ENCODE results near the gene ADD2.

ADD2 gene

GRCh38 chr2:70797506-70797905 lies 29.5 kb upstream of the ADD2 start:
- in situ Hi-C loops (cut with HindIII; ENCODE audit: low pct_unique_long_range_greater_than_20kb, low sequenced_read_pairs), result no loop called here
- no peak for DNase-seq (ENCODE audit: low read depth in 1 of 2, low spot score in 1 of 2)

DNA sequence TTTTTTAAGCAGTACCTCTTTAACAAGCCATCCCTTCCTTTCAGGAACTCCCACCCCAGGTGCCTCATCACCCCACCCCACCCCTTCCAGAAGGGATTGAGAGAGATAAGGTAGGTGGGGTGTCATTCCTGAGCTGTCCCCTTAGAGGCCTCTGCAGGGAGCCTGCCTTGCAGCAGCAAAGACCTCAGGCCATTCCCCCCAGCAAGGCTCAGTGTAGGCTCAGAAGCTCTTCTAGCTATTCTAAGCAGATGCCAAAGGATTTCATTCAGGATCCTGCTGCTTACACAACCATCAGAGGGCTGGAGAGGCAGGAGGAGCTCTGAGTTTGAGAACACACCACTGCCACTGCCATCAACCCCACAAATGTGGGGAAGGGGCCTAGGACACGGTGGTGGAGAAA lies 28.3 kb upstream of the ADD2 start:
- no peak for TF ChIP-seq JUND (IDR thresholded peaks at IDR 0.05; ENCODE audit: low read depth)
- in situ Hi-C loops (cut with HindIII; ENCODE audit: low pct_unique_long_range_greater_than_20kb, low sequenced_read_pairs), result no loop called here

More at GRCh38 chr2:70797506-70797905, 29.5 kb upstream of the ADD2 start:
- TF ChIP-seq JUND (IDR thresholded peaks at IDR 0.05; ENCODE audit: low read depth), result no peak

GRCh38 chr2:70795164-70795995 lies 27.4 kb upstream of the ADD2 start:
- no peak for DNase-seq (ENCODE audit: low read depth in 1 of 2, low spot score in 1 of 2)
- in situ Hi-C loops (cut with HindIII; ENCODE audit: low pct_unique_long_range_greater_than_20kb, low sequenced_read_pairs), result no loop called here
- no peak for TF ChIP-seq JUND (IDR thresholded peaks at IDR 0.05; ENCODE audit: low read depth)

More for the DNA sequence above, 28.3 kb upstream of the ADD2 start:
- no peak for DNase-seq (ENCODE audit: low read depth in 1 of 2, low spot score in 1 of 2)

DNA sequence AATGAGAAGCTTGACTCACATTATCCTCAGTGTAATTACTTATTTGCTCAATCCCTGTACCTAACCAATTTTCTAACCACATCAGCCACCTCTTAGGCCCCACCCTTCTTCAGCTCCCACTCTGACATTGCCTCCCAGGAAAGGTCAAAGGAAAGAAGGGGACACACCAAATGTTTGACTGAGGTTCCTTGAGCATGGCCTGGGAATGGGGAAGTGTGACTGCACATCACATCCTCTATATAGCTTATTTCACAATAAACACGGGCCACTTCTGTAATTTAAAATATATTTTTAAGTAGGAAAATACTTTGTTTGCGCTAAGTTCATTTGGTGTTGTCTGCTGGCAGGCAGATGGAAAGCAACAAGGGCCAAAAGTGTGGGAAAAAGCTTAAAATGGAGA lies 25.4 kb upstream of the ADD2 start:
- no peak for TF ChIP-seq JUND (IDR thresholded peaks at IDR 0.05; ENCODE audit: low read depth)

GRCh38 chr2:70790136-70790828 lies 22.3 kb upstream of the ADD2 start, which contains the start of gene FIGLA:
Gene FIGLA, minus strand, starts transcription at chr2:70790643. Its CDS starts 5 bp downstream, at chr2:70790638.
- no peak for TF ChIP-seq JUND (IDR thresholded peaks at IDR 0.05; ENCODE audit: low read depth)
- no peak for DNase-seq (ENCODE audit: low read depth in 1 of 2, low spot score in 1 of 2)
- in situ Hi-C loops (cut with HindIII; ENCODE audit: low pct_unique_long_range_greater_than_20kb, low sequenced_read_pairs), result no loop called here

More for the DNA sequence above, 25.4 kb upstream of the ADD2 start:
- in situ Hi-C loops (cut with HindIII; ENCODE audit: low pct_unique_long_range_greater_than_20kb, low sequenced_read_pairs), result no loop called here
- DNase-seq (ENCODE audit: low read depth in 1 of 2, low spot score in 1 of 2), result no peak

GRCh38 chr2:70789304-70790135 lies 21.5 kb upstream of the ADD2 start:
- in situ Hi-C loops (cut with HindIII; ENCODE audit: low pct_unique_long_range_greater_than_20kb, low sequenced_read_pairs), result no loop called here
- DNase-seq (ENCODE audit: low read depth in 1 of 2, low spot score in 1 of 2), result peak; percentile 59 to 60
- no peak for TF ChIP-seq JUND (IDR thresholded peaks at IDR 0.05; ENCODE audit: low read depth)

GRCh38 chr2:70785137-70785911 lies 17.3 kb upstream of the ADD2 start:
- TF ChIP-seq JUND (IDR thresholded peaks at IDR 0.05; ENCODE audit: low read depth), result no peak
- in situ Hi-C loops (cut with HindIII; ENCODE audit: low pct_unique_long_range_greater_than_20kb, low sequenced_read_pairs), result no loop called here
- DNase-seq (ENCODE audit: low read depth in 1 of 2, low spot score in 1 of 2), result peak in 1 of 2 experiments; percentile 50

DNA sequence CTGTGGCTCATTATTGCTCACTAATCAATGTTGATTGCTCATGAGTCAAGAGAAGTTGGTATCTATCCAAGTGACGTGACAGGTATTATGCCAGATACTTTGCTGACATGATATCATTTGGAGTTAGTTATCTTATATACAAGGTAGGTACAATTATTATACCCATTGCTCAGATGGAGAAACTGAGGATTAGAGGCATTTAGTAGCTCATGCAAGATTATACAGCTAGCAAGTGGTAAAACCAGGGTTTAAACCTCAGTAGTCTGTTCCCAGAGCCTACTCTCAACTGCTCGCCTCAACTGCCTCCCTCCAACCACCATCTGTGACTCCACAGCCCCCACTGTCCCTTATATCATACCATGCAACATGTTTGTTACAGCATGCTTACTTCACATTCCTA lies 16.3 kb upstream of the ADD2 start:
- no peak for DNase-seq (ENCODE audit: low read depth in 1 of 2, low spot score in 1 of 2)
- in situ Hi-C loops (cut with HindIII; ENCODE audit: low pct_unique_long_range_greater_than_20kb, low sequenced_read_pairs), result no loop called here
- TF ChIP-seq JUND (IDR thresholded peaks at IDR 0.05; ENCODE audit: low read depth), result no peak

GRCh38 chr2:70779911-70780545 lies 12.0 kb upstream of the ADD2 start:
- DNase-seq (ENCODE audit: low read depth in 1 of 2, low spot score in 1 of 2), result no peak
- in situ Hi-C loops (cut with HindIII; ENCODE audit: low pct_unique_long_range_greater_than_20kb, low sequenced_read_pairs), result no loop called here
- TF ChIP-seq JUND (IDR thresholded peaks at IDR 0.05; ENCODE audit: low read depth), result no peak

DNA sequence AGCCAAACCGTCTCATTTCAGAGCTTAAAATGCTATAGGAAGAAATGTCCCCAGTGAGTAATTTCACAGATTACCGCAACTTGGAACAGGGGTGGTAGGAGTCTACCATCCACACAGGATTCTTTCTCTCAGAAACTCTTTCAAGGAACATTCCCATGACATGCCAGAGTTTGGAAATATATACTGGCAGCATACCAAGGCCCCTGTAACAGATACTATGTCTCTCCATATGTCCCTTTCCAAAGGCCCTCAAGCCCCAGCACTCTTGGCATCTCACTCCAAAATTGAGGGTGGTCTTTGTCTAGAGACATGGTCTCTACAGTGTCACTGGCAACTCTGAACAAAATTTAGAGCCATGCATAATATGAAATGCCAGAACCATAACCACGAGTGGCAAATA lies 11.5 kb upstream of the ADD2 start:
- in situ Hi-C loops (cut with HindIII; ENCODE audit: low pct_unique_long_range_greater_than_20kb, low sequenced_read_pairs), result no loop called here
- TF ChIP-seq JUND (IDR thresholded peaks at IDR 0.05; ENCODE audit: low read depth), result no peak
- no peak for DNase-seq (ENCODE audit: low read depth in 1 of 2, low spot score in 1 of 2)

GRCh38 chr2:70778676-70779075 lies 10.7 kb upstream of the ADD2 start:
- TF ChIP-seq JUND (IDR thresholded peaks at IDR 0.05; ENCODE audit: low read depth), result no peak
- no peak for DNase-seq (ENCODE audit: low read depth in 1 of 2, low spot score in 1 of 2)
- in situ Hi-C loops (cut with HindIII; ENCODE audit: low pct_unique_long_range_greater_than_20kb, low sequenced_read_pairs), result no loop called here

Data from T47D (cell line).